Measurements from ENCODE around the gene ENOPH1.

DNA sequence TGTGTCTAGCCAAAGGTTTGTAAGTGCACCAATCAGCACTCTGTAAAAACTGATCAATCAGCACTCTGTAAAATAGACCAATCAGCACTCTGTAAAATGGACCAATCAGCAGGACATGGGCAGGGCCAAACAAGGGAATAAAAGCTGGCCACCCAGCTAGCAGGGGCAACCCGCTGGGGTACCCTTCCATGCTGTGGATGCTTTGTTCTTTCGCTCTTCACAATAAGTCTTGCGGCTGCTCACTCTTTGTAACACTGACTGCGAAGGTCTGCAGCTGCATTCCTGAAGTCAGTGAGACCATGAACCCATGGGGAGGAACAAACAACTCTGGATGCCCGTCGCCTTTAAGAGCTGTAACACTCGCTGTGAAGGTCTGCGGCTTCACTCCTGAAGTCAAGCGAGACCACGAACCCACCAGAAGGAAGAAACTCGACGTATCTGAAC is 14.4 kb upstream of the ENOPH1 start:
- TF ChIP-seq SUZ12 (IDR thresholded peaks at IDR 0.05): no peak
- TF ChIP-seq FOXK2 (IDR thresholded peaks at IDR 0.05): no peak
- no peak for TF ChIP-seq ZNF384 (IDR thresholded peaks at IDR 0.05)
- TF ChIP-seq BHLHE40 (IDR thresholded peaks at IDR 0.05; ENCODE audit: borderline replicate concordance): no peak
- no peak for TF ChIP-seq FOXA1 (IDR thresholded peaks at IDR 0.05)
- no peak for TF ChIP-seq NFRKB (IDR thresholded peaks at IDR 0.05)

All from HEK293T (cell line).